HepG2 (cell line): Measurements from ENCODE around the gene EPHB3. TPM values are rescaled to one million over a fixed set of nuclear protein-coding genes. Genes with fewer than 3 reads are reported as not detected.

Experiments used
- E2F5 ChIP-seq: sonication (generic); formaldehyde crosslinking; conservative IDR thresholded peaks from 2 replicates; pipeline ENCODE4 v1.4.0; 2020; ENCODE audit warnings: missing genetic modification reagents
- ETV5 ChIP-seq: IDR thresholded peaks from 2 replicates; pipeline ENCODE4 v1.6.1; 2018; ENCODE audit warnings: missing biosample characterization, missing genetic modification reagents, inconsistent platforms, borderline replicate concordance
- FOXO1 ChIP-seq: sonication (generic); formaldehyde crosslinking; IDR thresholded peaks from 2 replicates; pipeline ENCODE4 v1.4.0; 2020; ENCODE audit warnings: missing genetic modification reagents
- HHEX ChIP-seq: IDR thresholded peaks from 2 replicates; pipeline ENCODE4 v1.6.1; 2016; ENCODE audit warnings: control low read depth
- KLF11 ChIP-seq: IDR thresholded peaks from 2 replicates; pipeline ENCODE4 v1.6.1; 2016; ENCODE audit warnings: missing compliant biosample characterization
- PHF21A ChIP-seq: sonication (generic); formaldehyde crosslinking; IDR thresholded peaks from 2 replicates; pipeline ENCODE4 v1.5.0; 2020; ENCODE audit warnings: mild to moderate bottlenecking, missing genetic modification reagents
- SETDB1 ChIP-seq: sonication (generic); formaldehyde crosslinking; IDR thresholded peaks from 2 replicates; pipeline ENCODE4 v1.5.1; 2020; ENCODE audit warnings: missing genetic modification reagents, mild to moderate bottlenecking, borderline replicate concordance
- SIN3B ChIP-seq: fragments of 150-350 bp; IDR thresholded peaks from 2 replicates; pipeline ENCODE4 v1.6.1; 2014; ENCODE audit warnings: low read length
- TIGD3 ChIP-seq: sonication (generic); formaldehyde crosslinking; IDR thresholded peaks from 2 replicates; pipeline ENCODE4 v1.5.1; 2020; ENCODE audit warnings: mild to moderate bottlenecking, missing genetic modification reagents, borderline replicate concordance
- YEATS4 ChIP-seq: sonication (generic); formaldehyde crosslinking; IDR thresholded peaks from 2 replicates; pipeline ENCODE4 v1.4.0; 2020; ENCODE audit warnings: missing genetic modification reagents, borderline replicate concordance
- ZBTB4 ChIP-seq: sonication (generic); formaldehyde crosslinking; IDR thresholded peaks from 2 replicates; pipeline ENCODE4 v1.4.0; 2020; ENCODE audit warnings: missing genetic modification reagents, mild to moderate bottlenecking, borderline replicate concordance
- ZBTB7A ChIP-seq: sonication (generic); formaldehyde crosslinking; IDR thresholded peaks from 2 replicates; pipeline ENCODE4 v1.8.0; 2022; ENCODE audit warnings: mild to moderate bottlenecking, missing genetic modification reagents
- ZFP37 ChIP-seq: sonication (generic); formaldehyde crosslinking; IDR thresholded peaks from 2 replicates; pipeline ENCODE4 v1.4.0; 2020; ENCODE audit warnings: missing genetic modification reagents, borderline replicate concordance
- ZFP90 ChIP-seq: sonication (generic); formaldehyde crosslinking; IDR thresholded peaks from 2 replicates; pipeline ENCODE4 v1.8.0; 2022; ENCODE audit warnings: missing genetic modification reagents, mild to moderate bottlenecking, inconsistent platforms, borderline replicate concordance
- ZNF143 ChIP-seq: sonication (generic); formaldehyde crosslinking; IDR thresholded peaks from 2 replicates; pipeline ENCODE4 v1.4.0; 2020; ENCODE audit warnings: missing genetic modification reagents
- ZNF281 ChIP-seq: sonication (generic); formaldehyde crosslinking; IDR thresholded peaks from 2 replicates; pipeline ENCODE4 v1.4.0; 2020; ENCODE audit warnings: missing genetic modification reagents, borderline replicate concordance
- ZNF552 ChIP-seq: sonication (generic); formaldehyde crosslinking; IDR thresholded peaks from 2 replicates; pipeline ENCODE4 v1.9.0; 2022; ENCODE audit warnings: missing genetic modification reagents, mild to moderate bottlenecking, borderline replicate concordance
- polyA plus RNA-seq, 8 experiments: library from polyadenylated mRNA; depleted of rRNA in 3 of 8; stranded (reverse) in 7 of 8; unstranded in 1 of 8; fragments of >200 nt; fragmentation: Illumina TruSeq in 4 of 8; extraction: Trizol in 4 of 8; gene quantifications; 2 replicates each; pipeline versions ENCODE4 v1.2.1 to v1.2.3, GENCODE V29; 2011 to 2016; ENCODE audit warnings: low read depth in 4 of 8, missing spikeins in 1 of 8, mixed read lengths in 1 of 8; ENCODE audit not compliant: insufficient read depth in 1 of 8
- total RNA-seq, 5 experiments: library from RNA; depleted of rRNA; stranded (reverse); fragments of >200 nt; fragmentation: Illumina TruSeq; extraction: Trizol; gene quantifications; 2 replicates each; pipeline ENCODE4 v1.2.3, GENCODE V29; 2016; ENCODE audit warnings: low read depth in 1 of 5
- TF ChIP-seq, protein P1 (sequence below): sonication (generic); formaldehyde crosslinking; IDR thresholded peaks from 2 replicates; pipeline ENCODE4 v1.9.0; 2021; ENCODE audit warnings: missing genetic modification reagents, borderline replicate concordance

The EPHB3 gene
- total and polyA plus RNA-seq, 2 of the 13 experiments (the other 11 are each of a cell fraction or from before 2014, with no cell fraction given) = 0.01 TPM; not detected in 1

DNA sequence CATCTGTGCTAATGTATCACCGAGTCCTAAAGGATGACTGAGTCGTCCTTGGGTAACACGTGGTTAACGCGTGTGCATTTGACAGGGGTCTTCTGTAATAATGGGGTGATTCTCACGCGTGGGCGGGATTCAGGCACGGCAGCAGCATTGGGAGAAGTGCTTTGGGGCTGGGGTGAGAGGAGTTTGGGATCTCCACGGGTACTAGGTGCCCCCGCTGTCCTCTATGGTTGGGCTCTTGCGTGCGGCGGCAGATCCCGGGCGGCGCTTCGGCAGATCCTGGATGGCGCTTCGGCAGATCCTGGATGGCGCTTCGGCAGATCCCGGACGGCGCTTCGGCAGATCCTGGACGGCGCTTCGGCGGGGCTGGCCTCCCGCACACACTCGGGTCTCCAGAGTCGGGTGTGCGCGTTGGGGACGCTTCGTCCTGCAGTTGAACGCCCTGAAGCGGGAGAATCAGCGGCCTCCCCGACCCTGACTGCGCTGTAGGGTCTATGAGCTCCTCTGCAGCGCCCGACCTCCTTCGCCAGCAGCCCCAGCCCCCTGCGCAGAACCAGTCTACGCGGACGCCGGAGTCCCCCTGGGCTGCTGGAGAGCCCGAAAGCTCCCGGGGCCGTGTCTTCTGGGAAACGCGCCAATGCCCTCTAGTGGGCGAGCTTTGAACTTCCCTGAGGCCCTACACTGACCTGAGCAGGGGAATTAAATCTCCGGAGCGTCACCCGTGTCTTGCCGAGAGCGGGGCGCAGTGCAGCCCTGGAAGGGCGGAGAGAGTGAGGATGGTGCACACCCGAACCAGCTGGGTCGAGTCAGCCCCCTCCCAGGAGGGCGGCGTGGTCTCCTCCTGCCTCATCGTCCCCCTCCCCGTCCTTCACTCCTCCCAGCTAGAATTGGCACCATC, 48.1 kb upstream of the EPHB3 start (continued):
- no peak for TF ChIP-seq ZBTB4
- no peak for TF ChIP-seq ZNF552 (CRISPR knock-in tag)
- no peak for TF ChIP-seq ZBTB7A (CRISPR knock-in tag)
- no peak for TF ChIP-seq KLF11 (CRISPR knock-in tag)
- TF ChIP-seq ZNF143 (CRISPR knock-in tag) = no peak
- TF ChIP-seq SETDB1 (CRISPR knock-in tag) = no peak
- no peak for TF ChIP-seq ETV5 (CRISPR knock-in tag)
- no peak for TF ChIP-seq YEATS4 (CRISPR knock-in tag)
- TF ChIP-seq ZNF281 (CRISPR knock-in tag) = no peak
- TF ChIP-seq PHF21A (CRISPR knock-in tag) = no peak
- TF ChIP-seq E2F5 (CRISPR knock-in tag) = no peak
- no peak for TF ChIP-seq ZFP37 (CRISPR knock-in tag)
- TF ChIP-seq FOXO1 (CRISPR knock-in tag) = 0 out of 2 replicates have a peak, but pooled peaks have one; percentile 28
- no peak for TF ChIP-seq ZFP90
- 0 out of 2 replicates have a peak, but pooled peaks have one; percentile 16 for TF ChIP-seq SIN3B
- TF ChIP-seq HHEX (CRISPR knock-in tag) = no peak
- TF ChIP-seq, protein P1, sequence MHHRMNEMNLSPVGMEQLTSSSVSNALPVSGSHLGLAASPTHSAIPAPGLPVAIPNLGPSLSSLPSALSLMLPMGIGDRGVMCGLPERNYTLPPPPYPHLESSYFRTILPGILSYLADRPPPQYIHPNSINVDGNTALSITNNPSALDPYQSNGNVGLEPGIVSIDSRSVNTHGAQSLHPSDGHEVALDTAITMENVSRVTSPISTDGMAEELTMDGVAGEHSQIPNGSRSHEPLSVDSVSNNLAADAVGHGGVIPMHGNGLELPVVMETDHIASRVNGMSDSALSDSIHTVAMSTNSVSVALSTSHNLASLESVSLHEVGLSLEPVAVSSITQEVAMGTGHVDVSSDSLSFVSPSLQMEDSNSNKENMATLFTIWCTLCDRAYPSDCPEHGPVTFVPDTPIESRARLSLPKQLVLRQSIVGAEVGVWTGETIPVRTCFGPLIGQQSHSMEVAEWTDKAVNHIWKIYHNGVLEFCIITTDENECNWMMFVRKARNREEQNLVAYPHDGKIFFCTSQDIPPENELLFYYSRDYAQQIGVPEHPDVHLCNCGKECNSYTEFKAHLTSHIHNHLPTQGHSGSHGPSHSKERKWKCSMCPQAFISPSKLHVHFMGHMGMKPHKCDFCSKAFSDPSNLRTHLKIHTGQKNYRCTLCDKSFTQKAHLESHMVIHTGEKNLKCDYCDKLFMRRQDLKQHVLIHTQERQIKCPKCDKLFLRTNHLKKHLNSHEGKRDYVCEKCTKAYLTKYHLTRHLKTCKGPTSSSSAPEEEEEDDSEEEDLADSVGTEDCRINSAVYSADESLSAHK (CRISPR knock-in tag) = no peak
- no peak for TF ChIP-seq TIGD3 (CRISPR knock-in tag)
